HCT116 (cell line): ENCODE data around the gene SLC6A13. TPM values are rescaled to one million over a fixed set of nuclear protein-coding genes. Genes with fewer than 3 reads are reported as not detected.

Experiments used
- ATAC-seq: fragments of 200-7000 bp; cut with Tn5 transposase; 2 replicates; pipeline ENCODE4 v1.9.1; 2020; ENCODE audit warnings: mild to moderate bottlenecking, moderate library complexity
- BruUV-seq: library from RNA; stranded (reverse); fragments of 400-500 nt; replicated peaks from 2 replicates; lab custom pipeline; 2021; lab: Mats Ljungman, UMichigan
- CTCF ChIA-PET: fragments of 300-600 bp; sonication (Branson Sonifier 250); formaldehyde crosslinking; loops from one replicate; lab custom pipeline; 2021; ENCODE audit warnings: antibody characterized with exemption; lab: Charles Lee
- POLR2A ChIA-PET: fragments of 300-600, 350-600 bp; sonication (Branson Sonifier 250); formaldehyde crosslinking; loops from one replicate; lab custom pipeline; 2021; ENCODE audit warnings: antibody characterized with exemption; lab: Charles Lee
- RAD21 ChIA-PET, 2 experiments: fragments of 300-600 bp; sonication (Branson Sonifier 250); formaldehyde crosslinking; loops; one replicate each; lab custom pipeline; 2023; ENCODE audit warnings: low total read pairs in 2 of 2; ENCODE audit not compliant: uncharacterized antibody in 2 of 2, unreplicated experiment in 2 of 2, low non-redundant PET in 1 of 2; lab: Charles Lee
- DNase-seq: peaks from one replicate; pipeline ENCODE4 v3.0.0-alpha.2; 2010; ENCODE audit warnings: low read depth, low spot score
- H2AFZ ChIP-seq: fragments of 200-600 bp; shearing (Covaris generic), sonication (generic); 2 replicates; pipeline ENCODE4 v1.6.1; 2017; ENCODE audit warnings: low read depth, mixed run types, mixed read lengths, antibody characterized with exemption, low read length; ENCODE audit not compliant: poor library complexity, severe bottlenecking
- H3K27ac ChIP-seq: 2 replicates; pipeline ENCODE4 v1.5.1; 2012; ENCODE audit warnings: low read depth, low read length
- H3K27me3 ChIP-seq: fragments of 200-600 bp; sonication (generic); 2 replicates; pipeline ENCODE4 v1.6.1; 2016; ENCODE audit warnings: mixed run types, low read length, mixed read lengths; ENCODE audit not compliant: insufficient read depth
- H3K36me3 ChIP-seq, 2 experiments: fragments of 200-500 bp in 1 of 2; fragments of 200-600 bp in 1 of 2; sonication (Bioruptor generic) in 1 of 2; sonication (generic) in 1 of 2; 2 replicates each; pipeline versions ENCODE4 v1.5.1 to v1.6.1; 2014 to 2016; ENCODE audit warnings: low read length in 2 of 2, inconsistent platforms in 1 of 2, mixed read lengths in 1 of 2, mixed run types in 1 of 2; ENCODE audit not compliant: insufficient read depth in 2 of 2, control insufficient read depth in 1 of 2
- H3K4me1 ChIP-seq, 2 experiments: fragments of 200-600 bp in 1 of 2; sonication (generic) in 1 of 2; 2 replicates each; pipeline versions ENCODE4 v1.5.1 to v1.6.1; 2012 to 2017; ENCODE audit warnings: low read length in 2 of 2, inconsistent platforms in 1 of 2, mild to moderate bottlenecking in 1 of 2, mixed read lengths in 1 of 2, mixed run types in 1 of 2, moderate library complexity in 1 of 2; ENCODE audit not compliant: insufficient read depth in 2 of 2, control insufficient read depth in 1 of 2
- H3K4me2 ChIP-seq: fragments of 200-600 bp; sonication (generic); 2 replicates; pipeline ENCODE4 v1.6.1; 2017; ENCODE audit warnings: mixed run types, low read length, mixed read lengths
- H3K4me3 ChIP-seq, 2 experiments: fragments of 200-600 bp in 1 of 2; sonication (generic) in 1 of 2; replicated peaks in 1 of 2; 2 replicates each; pipeline ENCODE4 v1.5.1; 2011 to 2016; ENCODE audit warnings: low read length in 2 of 2, control low read depth in 1 of 2, low read depth in 1 of 2, mild to moderate bottlenecking in 1 of 2, mixed read lengths in 1 of 2, mixed run types in 1 of 2
- H3K79me2 ChIP-seq: fragments of 200-600 bp; sonication (generic); 2 replicates; pipeline ENCODE4 v1.6.1; 2017; ENCODE audit warnings: mild to moderate bottlenecking, mixed run types, low read length, moderate library complexity, mixed read lengths; ENCODE audit not compliant: insufficient read depth
- H3K9ac ChIP-seq: fragments of 200-600 bp; sonication (generic); 2 replicates; pipeline ENCODE4 v1.6.1; 2016; ENCODE audit warnings: low read length, mixed read lengths
- H3K9me2 ChIP-seq: fragments of 200-600 bp; sonication (generic), shearing (Covaris generic); 2 replicates; pipeline ENCODE4 v1.6.1; 2017; ENCODE audit warnings: mixed run types, mild to moderate bottlenecking, moderate library complexity; ENCODE audit not compliant: insufficient read depth
- H3K9me3 ChIP-seq, 2 experiments: fragments of 200-500 bp in 1 of 2; fragments of 200-600 bp in 1 of 2; sonication (Bioruptor generic) in 1 of 2; sonication (generic) in 1 of 2; 2 replicates each; pipeline ENCODE4 v1.6.1; 2014 to 2017; ENCODE audit warnings: low read length in 2 of 2, mixed read lengths in 2 of 2, inconsistent platforms in 1 of 2, low read depth in 1 of 2, mild to moderate bottlenecking in 1 of 2, mixed run types in 1 of 2, moderate library complexity in 1 of 2; ENCODE audit not compliant: control insufficient read depth in 1 of 2, insufficient read depth in 1 of 2
- H4K20me1 ChIP-seq: fragments of 200-600 bp; sonication (generic), shearing (Covaris generic); 2 replicates; pipeline ENCODE4 v1.6.1; 2017; ENCODE audit warnings: mixed run types, mild to moderate bottlenecking, moderate library complexity; ENCODE audit not compliant: insufficient read depth
- EGR1 ChIP-seq: IDR thresholded peaks from 2 replicates; pipeline ENCODE4 v1.6.1; 2012; ENCODE audit warnings: low read depth
- EZH2 ChIP-seq: fragments of 200-600 bp; sonication (generic); IDR thresholded peaks from 2 replicates; pipeline ENCODE4 v1.6.1; 2017; ENCODE audit warnings: antibody characterized with exemption, mixed run types
- EZH2phosphoT487 ChIP-seq: fragments of 200-600 bp; IDR thresholded peaks from 2 replicates; pipeline ENCODE4 v1.6.1; 2018; ENCODE audit warnings: antibody characterized with exemption, borderline replicate concordance
- JUND ChIP-seq: IDR thresholded peaks from 2 replicates; pipeline ENCODE4 v1.6.1; 2012
- POLR2A ChIP-seq: IDR thresholded peaks from 2 replicates; pipeline ENCODE4 v1.7.0; 2011; ENCODE audit warnings: borderline replicate concordance; ENCODE audit not compliant: insufficient read depth, insufficient read length; ENCODE audit errors: extremely low read depth
- SRF ChIP-seq: IDR thresholded peaks from 2 replicates; pipeline ENCODE4 v1.6.1; 2012; ENCODE audit warnings: low read depth
- YY1 ChIP-seq: IDR thresholded peaks from 2 replicates; pipeline ENCODE4 v1.6.1; 2011; ENCODE audit warnings: low read length, low read depth, moderate library complexity, mild to moderate bottlenecking; ENCODE audit not compliant: insufficient replicate concordance; ENCODE audit errors: extremely low read depth
- intact Hi-C: fragments of 100-400 bp; cut with micrococcal nuclease; formaldehyde crosslinking; loops from 2 replicates; pipeline ENCODE4 v1.10.0; 2022
- total RNA-seq: library from RNA; stranded (reverse); gene quantifications from one replicate; pipeline ENCODE4 v1.2.1, GENCODE V29; 2021; ENCODE audit not compliant: unreplicated experiment
- TF ChIP-seq, protein P1 (sequence below): IDR thresholded peaks from 2 replicates; pipeline ENCODE4 v1.6.1; 2011; ENCODE audit warnings: mild to moderate bottlenecking, low read length, moderate library complexity; ENCODE audit not compliant: insufficient replicate concordance; ENCODE audit errors: extremely low read depth
- TF ChIP-seq, protein P2 (sequence below): IDR thresholded peaks from 2 replicates; pipeline ENCODE4 v1.6.1; 2012

Gene SLC6A13
- total RNA-seq, 1 experiment from 2014 or later = 0.39 TPM

DNA sequence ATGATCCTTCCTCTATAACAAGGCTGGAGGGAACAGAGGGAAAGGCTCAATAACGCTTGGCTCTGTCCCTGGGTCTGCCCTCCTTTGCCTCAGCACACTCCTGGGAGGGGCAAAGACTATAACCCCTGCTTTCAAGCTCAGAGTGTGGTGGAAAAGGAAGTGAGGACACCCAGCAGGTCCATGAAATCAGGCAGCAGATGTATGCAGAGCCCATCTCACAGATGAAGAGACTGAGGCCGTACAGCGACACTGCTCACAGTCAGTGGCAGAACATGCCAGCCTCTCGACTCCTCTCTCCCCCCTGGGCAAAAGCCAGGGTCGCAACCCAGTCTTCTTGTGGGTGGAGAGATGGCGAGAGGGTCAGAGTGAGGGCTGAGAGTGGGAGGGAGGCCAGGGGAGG is 88.5 kb downstream of the SLC6A13 start:
- no peak for DNase-seq
- Histone ChIP-seq H3K4me2 (no peak overlapping the region), H3K9me3 (no peaks in the 10 kb centered on the region), H3K4me1 (peaks cover 6 to 35% of the 10 kb centered on the region in 2 experiments; a peak in 3 of 4 replicates), H3K9me2 (no peaks in the 10 kb centered on the region), H3K27ac (no peak overlapping the region), H3K36me3 (no peaks in the 10 kb centered on the region), H3K27me3 (no peaks in the 10 kb centered on the region), H3K9ac (no peak overlapping the region), H3K79me2 (no peaks in the 10 kb centered on the region), H4K20me1 (no peaks in the 10 kb centered on the region), H2AFZ (no peak overlapping the region), H3K4me3 (no peak overlapping the region)
- intact Hi-C loops = no loop called here
- TF ChIP-seq SRF (no peak), EZH2phosphoT487 (no peak), JUND (no peak), EGR1 (no peak), EZH2 (no peak), POLR2A (no peak), YY1 (no peak)
- TF ChIP-seq, protein P1, sequence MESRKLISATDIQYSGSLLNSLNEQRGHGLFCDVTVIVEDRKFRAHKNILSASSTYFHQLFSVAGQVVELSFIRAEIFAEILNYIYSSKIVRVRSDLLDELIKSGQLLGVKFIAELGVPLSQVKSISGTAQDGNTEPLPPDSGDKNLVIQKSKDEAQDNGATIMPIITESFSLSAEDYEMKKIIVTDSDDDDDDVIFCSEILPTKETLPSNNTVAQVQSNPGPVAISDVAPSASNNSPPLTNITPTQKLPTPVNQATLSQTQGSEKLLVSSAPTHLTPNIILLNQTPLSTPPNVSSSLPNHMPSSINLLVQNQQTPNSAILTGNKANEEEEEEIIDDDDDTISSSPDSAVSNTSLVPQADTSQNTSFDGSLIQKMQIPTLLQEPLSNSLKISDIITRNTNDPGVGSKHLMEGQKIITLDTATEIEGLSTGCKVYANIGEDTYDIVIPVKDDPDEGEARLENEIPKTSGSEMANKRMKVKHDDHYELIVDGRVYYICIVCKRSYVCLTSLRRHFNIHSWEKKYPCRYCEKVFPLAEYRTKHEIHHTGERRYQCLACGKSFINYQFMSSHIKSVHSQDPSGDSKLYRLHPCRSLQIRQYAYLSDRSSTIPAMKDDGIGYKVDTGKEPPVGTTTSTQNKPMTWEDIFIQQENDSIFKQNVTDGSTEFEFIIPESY = no peak
- TF ChIP-seq, protein P2, sequence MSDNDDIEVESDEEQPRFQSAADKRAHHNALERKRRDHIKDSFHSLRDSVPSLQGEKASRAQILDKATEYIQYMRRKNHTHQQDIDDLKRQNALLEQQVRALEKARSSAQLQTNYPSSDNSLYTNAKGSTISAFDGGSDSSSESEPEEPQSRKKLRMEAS = no peak
- ChIA-PET CTCF (no interaction called here), POLR2A (no interaction called here), RAD21 (no interaction called here)
- BruUV-seq = no TSS peak
- no peak for ATAC-seq
